K562 (cell line): ENCODE data around the gene ROBO1. TPM values are rescaled to one million over a fixed set of nuclear protein-coding genes. Genes with fewer than 3 reads are reported as not detected.

Experiments used
- ATAC-seq: fragments of 200-7000 bp; cut with Tn5 transposase; 3 replicates; pipeline ENCODE4 v1.9.1; 2020; ENCODE audit warnings: moderate library complexity
- BruUV-seq: library from RNA; stranded (reverse); fragments of 400-500 nt; replicated peaks from 2 replicates; lab custom pipeline; 2021; lab: Mats Ljungman, UMichigan
- CTCF ChIA-PET: fragments of 300-600 bp; formaldehyde crosslinking; extraction: SDS; loops from one replicate; lab custom pipeline; 2021; ENCODE audit warnings: low intra/inter-chr PET ratio; lab: Yijun Ruan, JAX
- POLR2A ChIA-PET: fragments of 300-600, 350-650 bp; sonication (Branson Sonifier 250); formaldehyde crosslinking; extraction: SDS; loops from one replicate; lab custom pipeline; 2021; ENCODE audit warnings: antibody characterized with exemption, inconsistent platforms; lab: Yijun Ruan, JAX
- DNase-seq, 4 experiments: peaks; one replicate each; pipeline versions ENCODE4 v3.0.0 to v3.0.0-alpha.2; 2011 to 2018; ENCODE audit warnings: low spot score in 3 of 4, mixed read lengths in 3 of 4; ENCODE audit errors: extremely low read depth in 1 of 4
- FAIRE-seq: peaks from 2 replicates; lab custom pipeline; 2011; peaks lifted over from hg19 to GRCh38; lab: Jason Lieb, UNC
- H2AFZ ChIP-seq: 2 replicates; pipeline ENCODE4 v1.6.0; 2011; ENCODE audit warnings: low read depth, low read length, control low read depth, inconsistent platforms
- H3K27ac ChIP-seq: fragments of 200-600 bp; 3 replicates; pipeline ENCODE4 v1.8.0; 2011; ENCODE audit warnings: low read depth, mild to moderate bottlenecking, control low read depth, inconsistent platforms, low read length, moderate library complexity, mixed read lengths; ENCODE audit errors: extremely low read depth
- H3K27me3 ChIP-seq, 2 experiments: fragments of 300-600 bp in 1 of 2; 2 replicates in 1 of 2; 3 replicates in 1 of 2; pipeline versions ENCODE4 v1.6.0 to v1.8.0; 2011; ENCODE audit warnings: inconsistent platforms in 2 of 2, low read length in 2 of 2, mild to moderate bottlenecking in 1 of 2, mixed read lengths in 1 of 2, moderate library complexity in 1 of 2; ENCODE audit not compliant: control insufficient read depth in 2 of 2, insufficient read depth in 2 of 2
- H3K36me3 ChIP-seq: fragments of 300-600 bp; 3 replicates; pipeline ENCODE4 v1.8.0; 2011; ENCODE audit warnings: mild to moderate bottlenecking, low read length, inconsistent platforms; ENCODE audit not compliant: control insufficient read depth, insufficient read depth
- H3K4me1 ChIP-seq, 2 experiments: fragments of 200-600 bp in 1 of 2; replicated peaks in 1 of 2; 2 replicates in 1 of 2; 3 replicates in 1 of 2; pipeline versions ENCODE4 v1.5.1 to v1.8.0; 2011; ENCODE audit warnings: inconsistent platforms in 2 of 2, low read length in 2 of 2, mild to moderate bottlenecking in 1 of 2, mixed read lengths in 1 of 2, moderate library complexity in 1 of 2; ENCODE audit not compliant: control insufficient read depth in 2 of 2, insufficient read depth in 2 of 2
- H3K4me2 ChIP-seq: 2 replicates; pipeline ENCODE4 v1.6.1; 2011; ENCODE audit warnings: low read length, control low read depth, inconsistent platforms, mixed read lengths; ENCODE audit not compliant: insufficient read depth
- H3K4me3 ChIP-seq: fragments of 200-600 bp; sonication (generic), shearing (Covaris generic); 2 replicates; pipeline ENCODE4 v1.5.1; 2016; ENCODE audit warnings: control low read depth, inconsistent platforms
- H3K79me2 ChIP-seq: fragments of 200-600 bp; 3 replicates; pipeline ENCODE4 v1.8.0; 2011; ENCODE audit warnings: low read length, inconsistent platforms; ENCODE audit not compliant: control insufficient read depth, insufficient read depth
- H3K9ac ChIP-seq, 2 experiments: 2 replicates each; pipeline versions ENCODE4 v1.6.0 to v1.6.1; 2011; ENCODE audit warnings: low read depth in 2 of 2, low read length in 2 of 2, control low read depth in 1 of 2, inconsistent platforms in 1 of 2, mild to moderate bottlenecking in 1 of 2, mixed read lengths in 1 of 2; ENCODE audit not compliant: insufficient read depth in 1 of 2
- H3K9me1 ChIP-seq: one replicate; pipeline ENCODE4 v1.6.0; 2011; ENCODE audit warnings: inconsistent platforms, mild to moderate bottlenecking, low read length, moderate library complexity; ENCODE audit not compliant: control insufficient read depth, insufficient read depth
- H3K9me3 ChIP-seq: replicated peaks from 2 replicates; pipeline ENCODE4 v1.5.1; 2011; ENCODE audit warnings: low read depth, low read length, inconsistent platforms; ENCODE audit not compliant: control insufficient read depth, insufficient read depth
- H4K20me1 ChIP-seq: replicated peaks from 2 replicates; pipeline ENCODE4 v1.6.1; 2011; ENCODE audit warnings: low read length, inconsistent platforms, mixed read lengths; ENCODE audit not compliant: control insufficient read depth, insufficient read depth
- ARID3A ChIP-seq: IDR thresholded peaks from 2 replicates; pipeline ENCODE4 v1.6.1; 2012; ENCODE audit warnings: low read depth, low read length, improper control_type of control experiment, borderline replicate concordance
- ATF2 ChIP-seq: sonication (generic); formaldehyde crosslinking; IDR thresholded peaks from 2 replicates; pipeline ENCODE4 v1.8.1; 2022; ENCODE audit warnings: missing genetic modification reagents
- ATF3 ChIP-seq, 2 experiments: fragments of 450-650 bp in 1 of 2; sonication (generic) in 1 of 2; formaldehyde crosslinking in 1 of 2; IDR thresholded peaks in 1 of 2; conservative IDR thresholded peaks in 1 of 2; 2 replicates each; pipeline versions ENCODE4 v1.6.1 to v1.8.1; 2016 to 2023; ENCODE audit warnings: mild to moderate bottlenecking in 2 of 2, moderate library complexity in 2 of 2, inconsistent platforms in 1 of 2, missing genetic modification reagents in 1 of 2
- CBX8 ChIP-seq: fragments of 200-600 bp; sonication (generic); IDR thresholded peaks from 2 replicates; pipeline ENCODE4 v1.6.1; 2012; ENCODE audit warnings: borderline replicate concordance, mixed run types, low read depth, mild to moderate bottlenecking, moderate library complexity, mixed read lengths, low read length, control low read depth, inconsistent platforms; ENCODE audit not compliant: poor library complexity, severe bottlenecking; ENCODE audit errors: extremely low read depth
- CGGBP1 ChIP-seq: fragments of 250-450 bp; sonication (Bioruptor Pico); IDR thresholded peaks from 2 replicates; pipeline ENCODE4 v1.9.0; 2021; ENCODE audit warnings: mild to moderate bottlenecking
- CREB3L1 ChIP-seq: fragments of 450-650 bp; IDR thresholded peaks from 2 replicates; pipeline ENCODE4 v1.6.1; 2014; ENCODE audit warnings: low read depth, mild to moderate bottlenecking, moderate library complexity, borderline replicate concordance
- DDX20 ChIP-seq: fragments of 450-650 bp; IDR thresholded peaks from 2 replicates; pipeline ENCODE4 v1.6.1; 2016; ENCODE audit warnings: missing genetic modification characterization, low read depth, mild to moderate bottlenecking, missing compliant biosample characterization, moderate library complexity
- EGR1 ChIP-seq: fragments of 450-650 bp; conservative IDR thresholded peaks from 2 replicates; pipeline ENCODE4 v1.6.1; 2017; ENCODE audit warnings: mild to moderate bottlenecking
- KDM1A ChIP-seq, 2 experiments: fragments of 450-650 bp; IDR thresholded peaks; 2 replicates each; pipeline ENCODE4 v1.6.1; 2016; ENCODE audit warnings: mild to moderate bottlenecking in 2 of 2
- MAX ChIP-seq: sonication (generic); formaldehyde crosslinking; IDR thresholded peaks from 2 replicates; pipeline ENCODE4 v1.9.0; 2022; ENCODE audit warnings: mild to moderate bottlenecking, missing genetic modification reagents
- PRMT5 ChIP-seq: sonication (generic); formaldehyde crosslinking; IDR thresholded peaks from 2 replicates; pipeline ENCODE4 v1.5.0; 2020; ENCODE audit warnings: missing genetic modification reagents
- ZNF253 ChIP-seq: fragments of 250-450 bp; sonication (Bioruptor Pico); conservative IDR thresholded peaks from 2 replicates; pipeline ENCODE4 v1.6.1; 2021; ENCODE audit warnings: mild to moderate bottlenecking
- ZNF280B ChIP-seq: fragments of 250-450 bp; sonication (Bioruptor Pico); IDR thresholded peaks from 2 replicates; pipeline ENCODE4 v1.5.1; 2021; ENCODE audit warnings: mild to moderate bottlenecking
- WGBS: fragments of 100-300 bp; shearing (Covaris generic); methylation state at CpG from one replicate; pipeline ENCODE4 v1.1.6; 2016; ENCODE audit warnings: low coverage, mixed read lengths; ENCODE audit not compliant: insufficient coverage; ENCODE audit errors: missing lambda C conversion rate; 5-methylcytosine and 5-hydroxymethylcytosine counted together
- in situ Hi-C: fragments of 300-500 bp; cut with MboI; formaldehyde crosslinking; loops from 4 replicates; pipeline ENCODE4 v1.15.0; 2018; ENCODE audit warnings: inconsistent platforms, mixed read lengths
- intact Hi-C: fragments of 100-400 bp; cut with micrococcal nuclease; formaldehyde crosslinking; loops from 2 replicates; pipeline ENCODE4 v1.14.2; 2022
- polyA plus RNA-seq, 8 experiments: library from polyadenylated mRNA; depleted of rRNA in 4 of 8; stranded (reverse) in 5 of 8; unstranded in 3 of 8; fragments of >200 nt; fragmentation: Nextera tagmentation in 2 of 8; fragmentation: Illumina TruSeq in 1 of 8; extraction: Ambion mirVana in 2 of 8; extraction: Trizol in 1 of 8; gene quantifications; 2 replicates each; pipeline versions ENCODE4 v1.2.1 to v1.2.3, GENCODE V29; 2011 to 2014; ENCODE audit warnings: inconsistent platforms in 1 of 8, missing spikeins in 1 of 8
- total RNA-seq, 7 experiments: library from RNA; depleted of rRNA in 6 of 7; stranded (reverse); fragments of >200 nt in 6 of 7; fragmentation: Illumina TruSeq in 2 of 7; extraction: Trizol in 2 of 7; gene quantifications; 2 replicates each; pipeline versions ENCODE4 v1.2.1 to v1.2.3, GENCODE V29; 2011 to 2021; ENCODE audit warnings: low replicate concordance in 1 of 7

Gene ROBO1
- total and polyA plus RNA-seq, 9 of the 15 experiments (the other 6 are each of a cell fraction or from before 2014, with no cell fraction given) = 0.01 to 0.53 (median 0.17) TPM; not detected in 5

GRCh38 chr3:78562328-78562727, 1205.5 kb downstream of the ROBO1 start:
- DNase-seq (no peak), ATAC-seq (no peak), FAIRE-seq (no peak)
- no peaks in the 10 kb centered on the region for H3K9me1 ChIP-seq
- H4K20me1 ChIP-seq = no peaks in the 10 kb centered on the region
- ChIA-PET POLR2A (no interaction called here), CTCF (no interaction called here)
- no peak overlapping the region for H3K4me2 ChIP-seq
- H3K9ac ChIP-seq = no peak overlapping the region
- intact Hi-C loops (no loop called here), in situ Hi-C loops (no loop called here)
- 17% methylated on average over 1 of the region's 1 CpG for WGBS
- no peaks in the 10 kb centered on the region for H3K36me3 ChIP-seq
- no peaks in the 10 kb centered on the region for H3K79me2 ChIP-seq
- H3K9me3 ChIP-seq = no peaks in the 10 kb centered on the region
- TF ChIP-seq CBX8 (no peak), DDX20 (tag) (no peak), ATF3 (IDR thresholded peaks at IDR 0.05) (no peak), ATF3 (CRISPR knock-in tag; conservative IDR thresholded peaks at IDR 0.05) (no peak), ARID3A (no peak), CGGBP1 (CRISPR knock-in tag) (no peak), EGR1 (no peak), CREB3L1 (no peak), ATF2 (CRISPR knock-in tag) (no peak), ZNF253 (CRISPR knock-in tag) (no peak), ZNF280B (CRISPR knock-in tag) (no peak), PRMT5 (no peak), MAX (CRISPR knock-in tag) (no peak), KDM1A (IDR thresholded peaks at IDR 0.05) (no peak)
- H3K27ac ChIP-seq = no peak overlapping the region
- no TSS peak for BruUV-seq
- H3K4me3 ChIP-seq = no peak overlapping the region
- no peaks in the 10 kb centered on the region for H3K4me1 ChIP-seq
- no peaks in the 10 kb centered on the region for H3K27me3 ChIP-seq
- no peak overlapping the region for H2AFZ ChIP-seq
